Neural cell (in vitro differentiated cells): ENCODE data around the gene NDC1.

Experiments used
- CTCF ChIP-seq: fragments of 450-650 bp; IDR thresholded peaks from 2 replicates; pipeline ENCODE4 v1.5.1; 2014; ENCODE audit warnings: antibody characterized with exemption, mild to moderate bottlenecking, moderate library complexity; ENCODE audit not compliant: poor library complexity, severe bottlenecking
- EP300 ChIP-seq: fragments of 450-650 bp; conservative IDR thresholded peaks from 2 replicates; pipeline ENCODE4 v1.6.1; 2014; ENCODE audit warnings: antibody characterized with exemption, mild to moderate bottlenecking, moderate library complexity; ENCODE audit not compliant: poor library complexity, severe bottlenecking
- EZH2 ChIP-seq: fragments of 200-600, 300-800 bp; shearing (Covaris generic), sonication (generic); IDR thresholded peaks from 2 replicates; pipeline ENCODE4 v1.6.1; 2014; ENCODE audit warnings: antibody characterized with exemption, low read length, borderline replicate concordance, mild to moderate bottlenecking; ENCODE audit not compliant: insufficient read depth, poor library complexity, severe bottlenecking
- MXI1 ChIP-seq: fragments of 450-650 bp; conservative IDR thresholded peaks from 2 replicates; pipeline ENCODE4 v1.6.1; 2014; ENCODE audit warnings: antibody characterized with exemption, mild to moderate bottlenecking; ENCODE audit not compliant: poor library complexity, severe bottlenecking
- POLR2AphosphoS5 ChIP-seq: IDR thresholded peaks from 2 replicates; pipeline ENCODE4 v1.6.1; 2012
- REST ChIP-seq: IDR thresholded peaks from 2 replicates; pipeline ENCODE4 v1.6.1; 2012; ENCODE audit warnings: borderline replicate concordance
- SMC3 ChIP-seq: fragments of 450-650 bp; conservative IDR thresholded peaks from 2 replicates; pipeline ENCODE4 v1.6.1; 2014; ENCODE audit warnings: antibody characterized with exemption, mild to moderate bottlenecking, moderate library complexity; ENCODE audit not compliant: poor library complexity
- TAF1 ChIP-seq: IDR thresholded peaks from 2 replicates; pipeline ENCODE4 v1.6.1; 2012; ENCODE audit warnings: low read depth

GRCh38 chr1:53837646-53837923 lies 511 bp downstream of the NDC1 start:
- TF ChIP-seq CTCF (no peak), TAF1 (no peak), EZH2 (no peak), REST (no peak), POLR2AphosphoS5 (no peak), EP300 (no peak), SMC3 (no peak), MXI1 (no peak)
